HepG2 (cell line): ENCODE data around the gene CLDN22.

Experiments
- ATF7 ChIP-seq, 2 experiments: fragments of 450-650 bp in 1 of 2; sonication (generic) in 1 of 2; formaldehyde crosslinking in 1 of 2; IDR thresholded peaks; 2 replicates each; pipeline versions ENCODE4 v1.4.0 to v1.6.1; 2016 to 2020; ENCODE audit warnings: antibody characterized with exemption in 1 of 2, mild to moderate bottlenecking in 1 of 2, missing genetic modification reagents in 1 of 2
- EP300 ChIP-seq, 3 experiments: sonication (generic) in 1 of 3; formaldehyde crosslinking in 1 of 3; IDR thresholded peaks; 2 replicates each; pipeline versions ENCODE4 v1.5.1 to v1.6.1; 2011 to 2020; ENCODE audit warnings: low read depth in 2 of 3, low read length in 2 of 3, borderline replicate concordance in 1 of 3, improper control_type of control experiment in 1 of 3, mild to moderate bottlenecking in 1 of 3, missing genetic modification reagents in 1 of 3, moderate library complexity in 1 of 3
- HNRNPH1 ChIP-seq: fragments of 200-400 bp; formaldehyde crosslinking; optimal IDR thresholded peaks from 2 replicates; pipeline ENCODE3; 2017; ENCODE audit warnings: mild to moderate bottlenecking, low read depth, low read length
- POLR2A ChIP-seq, 2 experiments: IDR thresholded peaks; 2 replicates each; pipeline ENCODE4 v1.6.1; 2011; ENCODE audit warnings: low read depth in 2 of 2, low read length in 2 of 2, mild to moderate bottlenecking in 1 of 2, moderate library complexity in 1 of 2; ENCODE audit not compliant: insufficient read depth in 1 of 2
- SP1 ChIP-seq, 2 experiments: fragments of 450-650 bp in 1 of 2; sonication (generic) in 1 of 2; formaldehyde crosslinking in 1 of 2; IDR thresholded peaks; 2 replicates each; pipeline versions ENCODE4 v1.4.0 to v1.6.1; 2016 to 2020; ENCODE audit warnings: missing genetic modification reagents in 1 of 2
- ZFP82 ChIP-seq: sonication (generic); formaldehyde crosslinking; IDR thresholded peaks from 2 replicates; pipeline ENCODE4 v1.5.1; 2020; ENCODE audit warnings: mild to moderate bottlenecking, missing genetic modification reagents, borderline replicate concordance
- ZNF629 ChIP-seq: sonication (generic); formaldehyde crosslinking; conservative IDR thresholded peaks from 2 replicates; pipeline ENCODE4 v1.5.0; 2020; ENCODE audit warnings: missing genetic modification reagents
- ZNF777 ChIP-seq: sonication (generic); formaldehyde crosslinking; IDR thresholded peaks from 2 replicates; pipeline ENCODE4 v1.4.0; 2020; ENCODE audit warnings: missing genetic modification reagents
- TF ChIP-seq, protein P1 (sequence below): IDR thresholded peaks from 2 replicates; pipeline ENCODE4 v1.6.1; 2016; ENCODE audit warnings: control low read depth
- TF ChIP-seq, protein P2 (sequence below): sonication (generic); formaldehyde crosslinking; IDR thresholded peaks from 2 replicates; pipeline ENCODE4 v1.5.0; 2020; ENCODE audit warnings: mild to moderate bottlenecking, missing genetic modification reagents, moderate library complexity
- TF ChIP-seq, protein P3 (sequence below): sonication (generic); formaldehyde crosslinking; IDR thresholded peaks from 2 replicates; pipeline ENCODE4 v1.5.0; 2020; ENCODE audit warnings: mild to moderate bottlenecking, missing genetic modification reagents
- TF ChIP-seq, protein P4 (sequence below): sonication (generic); formaldehyde crosslinking; IDR thresholded peaks from 2 replicates; pipeline ENCODE4 v1.4.0; 2020; ENCODE audit warnings: low read depth, mild to moderate bottlenecking, missing genetic modification reagents

DNA sequence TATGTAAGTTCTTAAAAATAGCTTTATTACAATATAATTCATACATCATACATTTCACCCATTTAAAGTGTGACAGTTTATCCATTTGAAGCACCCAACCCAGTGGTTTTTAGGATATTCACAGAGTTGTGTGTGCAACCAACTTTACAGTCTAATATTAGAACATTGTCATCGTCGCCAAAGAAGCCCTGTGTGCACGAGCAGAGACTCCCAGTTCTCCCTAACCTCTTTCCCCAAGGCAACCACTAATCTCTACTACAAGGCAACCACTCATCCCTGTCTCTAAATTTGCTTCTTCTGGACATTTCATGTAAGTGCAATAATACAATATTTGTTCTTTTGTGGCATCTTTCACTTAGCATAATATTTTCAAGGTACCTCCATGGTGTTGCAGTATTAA lies 47.7 kb downstream of the CLDN22 start:
- TF ChIP-seq, protein P1, sequence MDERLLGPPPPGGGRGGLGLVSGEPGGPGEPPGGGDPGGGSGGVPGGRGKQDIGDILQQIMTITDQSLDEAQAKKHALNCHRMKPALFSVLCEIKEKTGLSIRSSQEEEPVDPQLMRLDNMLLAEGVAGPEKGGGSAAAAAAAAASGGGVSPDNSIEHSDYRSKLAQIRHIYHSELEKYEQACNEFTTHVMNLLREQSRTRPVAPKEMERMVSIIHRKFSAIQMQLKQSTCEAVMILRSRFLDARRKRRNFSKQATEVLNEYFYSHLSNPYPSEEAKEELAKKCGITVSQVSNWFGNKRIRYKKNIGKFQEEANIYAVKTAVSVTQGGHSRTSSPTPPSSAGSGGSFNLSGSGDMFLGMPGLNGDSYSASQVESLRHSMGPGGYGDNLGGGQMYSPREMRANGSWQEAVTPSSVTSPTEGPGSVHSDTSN (CRISPR knock-in tag) = no peak
- TF ChIP-seq ATF7 (IDR thresholded peaks at IDR 0.05) (no peak), ATF7 (CRISPR knock-in tag; IDR thresholded peaks at IDR 0.05) (no peak), ZNF777 (CRISPR knock-in tag) (no peak), POLR2A (IDR thresholded peaks at IDR 0.05; ENCODE audit: insufficient read depth in 1 of 2, low read depth in 2 of 2, low read length in 2 of 2) (no peak), EP300 (IDR thresholded peaks at IDR 0.05; ENCODE audit: low read depth in 2 of 2, low read length in 2 of 2) (no peak), EP300 (CRISPR knock-in tag; IDR thresholded peaks at IDR 0.05; ENCODE audit: borderline replicate concordance) (no peak), SP1 (IDR thresholded peaks at IDR 0.05) (no peak), SP1 (CRISPR knock-in tag; IDR thresholded peaks at IDR 0.05) (no peak), ZNF629 (no peak), ZFP82 (CRISPR knock-in tag) (no peak), HNRNPH1 (no peak)
- TF ChIP-seq, protein P2, sequence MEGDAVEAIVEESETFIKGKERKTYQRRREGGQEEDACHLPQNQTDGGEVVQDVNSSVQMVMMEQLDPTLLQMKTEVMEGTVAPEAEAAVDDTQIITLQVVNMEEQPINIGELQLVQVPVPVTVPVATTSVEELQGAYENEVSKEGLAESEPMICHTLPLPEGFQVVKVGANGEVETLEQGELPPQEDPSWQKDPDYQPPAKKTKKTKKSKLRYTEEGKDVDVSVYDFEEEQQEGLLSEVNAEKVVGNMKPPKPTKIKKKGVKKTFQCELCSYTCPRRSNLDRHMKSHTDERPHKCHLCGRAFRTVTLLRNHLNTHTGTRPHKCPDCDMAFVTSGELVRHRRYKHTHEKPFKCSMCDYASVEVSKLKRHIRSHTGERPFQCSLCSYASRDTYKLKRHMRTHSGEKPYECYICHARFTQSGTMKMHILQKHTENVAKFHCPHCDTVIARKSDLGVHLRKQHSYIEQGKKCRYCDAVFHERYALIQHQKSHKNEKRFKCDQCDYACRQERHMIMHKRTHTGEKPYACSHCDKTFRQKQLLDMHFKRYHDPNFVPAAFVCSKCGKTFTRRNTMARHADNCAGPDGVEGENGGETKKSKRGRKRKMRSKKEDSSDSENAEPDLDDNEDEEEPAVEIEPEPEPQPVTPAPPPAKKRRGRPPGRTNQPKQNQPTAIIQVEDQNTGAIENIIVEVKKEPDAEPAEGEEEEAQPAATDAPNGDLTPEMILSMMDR (CRISPR knock-in tag) = no peak
- TF ChIP-seq, protein P3, sequence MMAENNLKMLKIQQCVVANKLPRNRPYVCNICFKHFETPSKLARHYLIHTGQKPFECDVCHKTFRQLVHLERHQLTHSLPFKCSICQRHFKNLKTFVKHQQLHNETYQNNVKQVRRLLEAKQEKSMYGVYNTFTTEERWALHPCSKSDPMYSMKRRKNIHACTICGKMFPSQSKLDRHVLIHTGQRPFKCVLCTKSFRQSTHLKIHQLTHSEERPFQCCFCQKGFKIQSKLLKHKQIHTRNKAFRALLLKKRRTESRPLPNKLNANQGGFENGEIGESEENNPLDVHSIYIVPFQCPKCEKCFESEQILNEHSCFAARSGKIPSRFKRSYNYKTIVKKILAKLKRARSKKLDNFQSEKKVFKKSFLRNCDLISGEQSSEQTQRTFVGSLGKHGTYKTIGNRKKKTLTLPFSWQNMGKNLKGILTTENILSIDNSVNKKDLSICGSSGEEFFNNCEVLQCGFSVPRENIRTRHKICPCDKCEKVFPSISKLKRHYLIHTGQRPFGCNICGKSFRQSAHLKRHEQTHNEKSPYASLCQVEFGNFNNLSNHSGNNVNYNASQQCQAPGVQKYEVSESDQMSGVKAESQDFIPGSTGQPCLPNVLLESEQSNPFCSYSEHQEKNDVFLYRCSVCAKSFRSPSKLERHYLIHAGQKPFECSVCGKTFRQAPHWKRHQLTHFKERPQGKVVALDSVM (CRISPR knock-in tag) = no peak
- TF ChIP-seq, protein P4, sequence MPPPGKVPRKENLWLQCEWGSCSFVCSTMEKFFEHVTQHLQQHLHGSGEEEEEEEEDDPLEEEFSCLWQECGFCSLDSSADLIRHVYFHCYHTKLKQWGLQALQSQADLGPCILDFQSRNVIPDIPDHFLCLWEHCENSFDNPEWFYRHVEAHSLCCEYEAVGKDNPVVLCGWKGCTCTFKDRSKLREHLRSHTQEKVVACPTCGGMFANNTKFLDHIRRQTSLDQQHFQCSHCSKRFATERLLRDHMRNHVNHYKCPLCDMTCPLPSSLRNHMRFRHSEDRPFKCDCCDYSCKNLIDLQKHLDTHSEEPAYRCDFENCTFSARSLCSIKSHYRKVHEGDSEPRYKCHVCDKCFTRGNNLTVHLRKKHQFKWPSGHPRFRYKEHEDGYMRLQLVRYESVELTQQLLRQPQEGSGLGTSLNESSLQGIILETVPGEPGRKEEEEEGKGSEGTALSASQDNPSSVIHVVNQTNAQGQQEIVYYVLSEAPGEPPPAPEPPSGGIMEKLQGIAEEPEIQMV = no peak
